Neuron (in vitro differentiated cells): ENCODE data around the gene MYO5C.

Source experiments
- H2AFZ ChIP-seq: one replicate; pipeline ENCODE4 v1.6.1; 2013; ENCODE audit warnings: low read depth, mild to moderate bottlenecking, inconsistent platforms, low read length, moderate library complexity
- H3K27me3 ChIP-seq: one replicate; pipeline ENCODE4 v1.6.1; 2013; ENCODE audit warnings: low read length; ENCODE audit not compliant: insufficient read depth
- H3K36me3 ChIP-seq: one replicate; pipeline ENCODE4 v1.6.1; 2013; ENCODE audit warnings: low read length; ENCODE audit not compliant: insufficient read depth
- H3K4me1 ChIP-seq: one replicate; pipeline ENCODE4 v1.6.1; 2013; ENCODE audit warnings: low read length; ENCODE audit not compliant: insufficient read depth
- H3K4me3 ChIP-seq: 2 replicates; pipeline ENCODE4 v1.5.1; 2013; ENCODE audit warnings: mild to moderate bottlenecking, low read length, moderate library complexity
- H3K9me3 ChIP-seq: one replicate; pipeline ENCODE4 v1.6.1; 2013; ENCODE audit warnings: low read length

The MYO5C gene

DNA sequence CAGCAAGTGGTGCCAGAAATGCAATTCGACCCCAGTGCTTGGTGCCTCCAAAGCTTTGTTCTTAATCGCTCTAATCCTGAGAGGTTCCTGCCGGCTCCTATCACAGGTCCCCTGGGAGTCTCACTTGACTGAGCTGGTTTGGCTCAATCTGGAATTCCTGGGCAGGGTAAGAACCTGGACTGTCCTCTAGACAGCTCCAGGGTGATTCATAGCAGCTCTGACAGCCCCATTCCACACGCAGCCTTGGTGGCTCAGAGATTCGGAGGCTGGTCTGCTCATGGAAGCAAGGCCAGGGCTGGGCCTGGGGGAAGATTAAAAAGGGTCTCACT lies 37.9 kb downstream of the MYO5C start:
- Histone ChIP-seq H3K4me3 (no peak overlapping the region), H3K36me3 (no peaks in the 10 kb centered on the region), H2AFZ (no peak overlapping the region), H3K27me3 (no peaks in the 10 kb centered on the region), H3K9me3 (no peaks in the 10 kb centered on the region), H3K4me1 (peaks cover 33% of the 10 kb centered on the region)

DNA sequence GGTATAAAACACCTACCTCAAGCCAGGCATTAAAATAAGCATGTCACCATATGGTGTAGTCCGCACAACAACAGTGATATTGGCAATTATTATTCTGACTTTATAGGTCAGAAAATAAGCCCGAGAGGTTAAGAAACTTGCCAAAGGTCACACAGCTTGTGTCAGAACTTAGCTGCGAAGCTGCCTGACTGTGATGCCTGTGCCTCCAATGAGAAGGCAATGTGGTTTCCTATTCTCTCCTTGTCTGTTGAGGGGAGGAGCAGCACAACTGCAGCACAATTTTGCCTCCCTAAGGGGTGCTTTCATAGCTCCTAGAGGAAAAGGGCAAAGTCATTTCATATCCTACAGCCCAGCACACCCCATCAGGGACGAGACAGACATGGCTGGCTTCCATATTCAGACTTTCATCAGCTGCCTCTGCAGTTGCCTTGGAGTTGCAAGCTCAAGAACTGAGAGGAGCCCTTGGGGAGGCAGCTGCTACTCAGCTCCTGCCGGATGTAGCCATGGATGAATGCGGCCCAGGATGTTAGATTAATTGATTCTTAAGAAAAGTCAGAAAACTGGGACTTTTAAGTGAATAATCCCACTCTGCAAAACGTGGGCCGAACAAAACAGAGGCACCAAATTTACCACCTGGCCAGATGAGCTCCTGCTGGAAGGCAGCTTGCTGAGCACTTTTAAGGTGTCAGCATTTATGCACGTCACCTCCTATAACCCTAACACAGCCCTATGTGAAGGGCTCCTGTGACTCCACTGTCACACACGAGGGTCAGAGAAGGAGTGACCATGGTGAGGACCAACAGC lies 38.5 kb downstream of the MYO5C start:
- Histone ChIP-seq H3K27me3 (no peaks in the 10 kb centered on the region), H3K36me3 (no peaks in the 10 kb centered on the region), H2AFZ (no peak overlapping the region), H3K9me3 (no peaks in the 10 kb centered on the region), H3K4me3 (no peak overlapping the region), H3K4me1 (peaks cover 27% of the 10 kb centered on the region)

DNA sequence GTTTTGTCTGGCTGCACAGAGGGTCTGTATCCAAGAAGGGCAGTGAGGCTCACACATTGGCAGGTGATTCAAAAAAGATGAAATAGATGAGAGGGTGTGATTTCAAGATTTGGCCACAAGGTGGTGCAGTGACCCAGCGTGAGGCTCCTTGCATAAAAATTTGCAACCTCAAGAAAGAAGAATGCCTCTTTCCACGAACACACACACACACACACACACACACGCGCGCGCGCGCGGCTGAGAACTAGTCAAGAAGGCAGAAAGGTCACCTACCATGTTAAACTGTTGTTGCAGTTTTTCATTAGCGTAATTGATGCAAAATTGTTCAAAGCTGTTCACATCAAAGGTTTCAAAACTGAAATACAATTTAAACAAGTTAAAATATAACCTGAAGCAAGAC lies 39.2 kb downstream of the MYO5C start:
- no peaks in the 10 kb centered on the region for H3K27me3 ChIP-seq
- H3K36me3 ChIP-seq: no peaks in the 10 kb centered on the region
- H2AFZ ChIP-seq: no peak overlapping the region
- no peak overlapping the region for H3K4me3 ChIP-seq
- no peaks in the 10 kb centered on the region for H3K9me3 ChIP-seq
- peaks cover 20% of the 10 kb centered on the region for H3K4me1 ChIP-seq

DNA sequence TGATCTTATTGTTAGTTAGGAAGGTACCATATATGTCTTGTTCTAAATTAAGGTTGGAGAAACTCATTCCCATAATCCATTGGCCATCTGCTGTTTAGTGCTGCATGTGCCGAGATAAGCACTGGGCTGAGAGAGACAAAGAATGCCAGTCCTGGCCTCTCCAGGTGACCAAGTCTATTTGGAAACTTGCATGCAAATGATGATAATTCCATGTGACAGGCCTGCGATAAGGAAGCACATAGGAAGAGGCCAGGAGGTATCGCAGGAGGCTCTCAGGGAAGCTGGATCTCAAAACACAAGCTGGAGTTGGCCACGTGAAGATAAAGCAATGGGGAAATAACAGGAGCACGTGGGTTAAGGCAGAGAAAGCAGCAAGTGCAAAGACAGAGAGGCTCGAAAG lies 39.7 kb downstream of the MYO5C start:
- peaks cover 15% of the 10 kb centered on the region for H3K4me1 ChIP-seq
- no peak overlapping the region for H2AFZ ChIP-seq
- no peaks in the 10 kb centered on the region for H3K36me3 ChIP-seq
- H3K9me3 ChIP-seq: no peaks in the 10 kb centered on the region
- H3K4me3 ChIP-seq: no peak overlapping the region
- no peaks in the 10 kb centered on the region for H3K27me3 ChIP-seq

DNA sequence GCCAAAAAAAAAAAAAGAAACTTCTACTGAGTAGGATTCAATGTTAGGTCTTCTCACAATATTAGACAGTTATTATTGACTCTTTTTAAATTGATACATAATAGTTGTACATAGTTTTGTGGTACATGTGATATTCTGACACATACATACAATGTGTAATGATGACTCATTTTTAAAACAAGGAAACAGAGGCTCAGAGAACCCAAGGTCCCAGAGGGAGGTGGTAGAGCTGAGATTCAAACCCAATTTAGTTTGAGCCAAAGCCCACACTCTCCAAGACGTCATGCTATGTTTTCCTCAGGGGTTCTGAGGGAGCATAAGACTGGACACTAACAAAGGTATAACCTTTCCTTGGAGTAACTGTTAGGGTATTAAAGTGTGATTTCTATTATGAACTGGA lies 40.6 kb downstream of the MYO5C start:
- Histone ChIP-seq H3K36me3 (no peaks in the 10 kb centered on the region), H2AFZ (no peak overlapping the region), H3K4me3 (no peak overlapping the region), H3K27me3 (no peaks in the 10 kb centered on the region), H3K9me3 (no peaks in the 10 kb centered on the region), H3K4me1 (peaks cover 12% of the 10 kb centered on the region)

DNA sequence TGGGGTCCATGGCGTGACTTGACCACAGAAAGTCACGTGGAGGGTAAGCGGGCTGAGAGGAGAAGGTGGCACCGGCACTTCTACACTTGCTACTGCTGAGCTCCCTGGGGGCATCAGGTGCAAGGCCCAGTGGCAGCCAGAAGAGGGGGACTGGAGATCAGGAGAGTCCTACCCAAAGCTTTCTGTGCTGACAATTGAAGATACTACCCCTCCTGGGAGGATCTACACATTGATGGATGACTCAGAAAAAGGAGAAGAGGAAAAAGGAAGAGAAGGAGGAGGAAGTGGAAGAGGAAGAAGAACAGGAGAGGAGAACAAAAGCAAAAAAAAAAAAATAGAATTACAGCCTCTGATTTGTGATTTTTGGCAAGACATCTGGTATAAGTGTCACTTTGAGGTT lies 41.2 kb downstream of the MYO5C start:
- Histone ChIP-seq H3K4me1 (peaks cover 12% of the 10 kb centered on the region), H3K27me3 (no peaks in the 10 kb centered on the region), H3K36me3 (no peaks in the 10 kb centered on the region), H2AFZ (no peak overlapping the region), H3K9me3 (no peaks in the 10 kb centered on the region), H3K4me3 (no peak overlapping the region)

DNA sequence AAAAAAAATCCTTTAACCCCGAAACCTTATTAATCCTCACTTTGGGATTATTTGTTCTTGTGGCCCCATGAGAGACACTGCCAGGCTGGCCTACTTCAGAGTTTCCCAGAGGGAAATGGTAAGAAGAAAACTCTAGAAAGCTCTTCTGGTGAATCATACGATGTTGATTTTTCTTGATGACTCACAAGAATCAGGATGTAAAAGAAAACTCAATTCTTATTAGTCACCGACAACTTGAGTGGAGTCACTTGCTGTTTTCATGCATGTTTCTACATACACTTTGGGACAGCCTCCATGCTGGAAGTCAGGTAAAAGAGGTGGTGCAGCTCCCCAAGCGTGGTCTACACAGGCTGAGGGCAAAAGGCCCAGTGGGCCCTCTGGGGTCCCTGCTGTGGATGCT lies 42.8 kb downstream of the MYO5C start:
- no peaks in the 10 kb centered on the region for H3K36me3 ChIP-seq
- peaks cover 12% of the 10 kb centered on the region for H3K4me1 ChIP-seq
- H2AFZ ChIP-seq: no peak overlapping the region
- no peak overlapping the region for H3K4me3 ChIP-seq
- H3K27me3 ChIP-seq: no peaks in the 10 kb centered on the region
- no peaks in the 10 kb centered on the region for H3K9me3 ChIP-seq

DNA sequence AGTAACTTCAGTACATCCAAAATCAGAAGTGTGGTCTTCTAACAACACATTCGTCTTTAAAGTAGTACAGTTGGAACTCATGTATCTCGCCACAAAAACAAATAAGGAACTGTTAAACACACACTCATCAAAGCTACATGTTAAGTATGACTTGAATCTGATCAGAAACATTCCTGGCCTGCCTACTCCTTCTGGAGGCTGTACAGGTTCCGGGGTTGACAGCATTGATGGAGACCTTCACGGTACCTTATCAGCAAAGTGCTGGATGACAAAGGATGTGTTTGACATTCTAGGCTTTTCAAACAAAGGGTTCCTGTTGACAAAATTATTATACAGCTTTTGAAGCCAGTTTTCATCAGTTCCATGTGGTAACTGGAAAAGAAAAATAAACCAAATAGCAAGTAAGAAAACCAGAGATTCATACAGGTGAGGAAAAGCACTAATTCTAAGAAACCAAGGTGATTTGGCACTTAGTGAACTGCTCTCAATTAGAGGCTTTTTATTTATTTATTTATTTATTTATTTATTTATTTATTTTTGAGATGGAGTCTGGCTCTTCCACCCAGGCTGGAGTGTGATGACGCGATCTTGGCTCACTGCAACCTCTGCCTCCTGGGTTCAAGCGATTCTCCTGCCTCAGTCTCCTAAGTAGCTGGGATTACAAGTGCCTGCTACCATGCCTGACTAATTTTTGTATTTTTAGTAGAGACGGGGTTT lies 44.3 kb downstream of the MYO5C start:
- H3K4me1 ChIP-seq: no peaks in the 10 kb centered on the region
- H3K9me3 ChIP-seq: no peaks in the 10 kb centered on the region
- no peaks in the 10 kb centered on the region for H3K27me3 ChIP-seq
- H3K36me3 ChIP-seq: no peaks in the 10 kb centered on the region
- no peak overlapping the region for H3K4me3 ChIP-seq
- no peak overlapping the region for H2AFZ ChIP-seq

DNA sequence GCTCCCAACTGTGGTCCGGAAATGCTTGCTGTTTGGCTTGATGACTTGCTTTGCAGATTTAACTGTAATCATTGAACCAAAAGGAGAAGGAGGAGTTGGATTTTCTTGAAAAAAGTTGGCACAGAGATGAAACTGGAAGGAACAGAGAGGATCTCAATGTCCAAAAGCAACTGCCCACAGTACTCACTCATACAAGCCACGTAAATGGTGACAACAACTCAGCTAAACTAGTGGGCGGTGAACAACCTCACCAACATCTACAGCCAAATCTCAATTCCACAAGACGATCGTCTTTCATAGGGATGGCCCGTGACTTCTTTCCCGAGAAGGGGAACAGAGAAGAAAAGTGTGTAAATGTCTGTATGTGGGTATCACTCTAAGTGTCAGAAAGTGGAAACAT lies 48.1 kb downstream of the MYO5C start:
- H3K27me3 ChIP-seq: no peaks in the 10 kb centered on the region
- no peak overlapping the region for H2AFZ ChIP-seq
- H3K4me1 ChIP-seq: no peaks in the 10 kb centered on the region
- H3K36me3 ChIP-seq: no peaks in the 10 kb centered on the region
- no peak overlapping the region for H3K4me3 ChIP-seq
- no peaks in the 10 kb centered on the region for H3K9me3 ChIP-seq

DNA sequence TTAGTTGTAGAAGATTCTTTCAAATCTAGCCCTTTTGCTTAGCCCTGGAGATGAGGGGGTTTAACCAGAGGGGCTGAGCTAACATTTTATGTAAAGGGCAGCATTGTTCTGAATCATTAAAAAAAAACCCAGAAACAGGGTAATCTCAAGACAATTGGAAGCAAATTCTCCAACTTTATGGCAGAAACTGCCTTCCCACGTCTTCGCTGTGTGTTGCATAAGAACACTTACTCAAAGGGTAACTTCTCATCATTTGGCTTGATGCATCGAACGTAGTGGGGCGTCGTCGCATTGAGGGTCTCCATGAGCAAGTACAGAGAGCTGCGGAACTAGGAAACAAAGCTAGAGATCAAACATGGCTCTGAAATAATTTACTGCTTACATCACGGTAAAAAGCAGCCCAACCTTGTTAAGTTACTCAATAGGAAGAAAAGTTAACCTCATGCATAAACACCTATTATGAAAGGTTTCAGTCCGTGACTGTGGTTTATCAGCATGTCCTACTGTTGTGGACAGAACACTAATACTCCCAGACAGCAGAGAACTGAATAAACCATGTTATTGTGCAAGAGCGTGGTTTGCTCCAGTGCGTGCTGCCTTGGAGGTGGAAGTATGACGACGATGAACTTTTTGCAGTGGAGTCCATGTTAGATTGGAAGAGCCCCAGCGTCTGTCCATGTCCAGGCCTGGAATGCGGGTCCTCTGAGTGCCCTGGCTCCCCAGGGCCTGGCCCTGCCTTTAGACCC lies 48.7 kb downstream of the MYO5C start:
- Histone ChIP-seq H3K9me3 (no peaks in the 10 kb centered on the region), H3K4me1 (no peaks in the 10 kb centered on the region), H3K4me3 (no peak overlapping the region)

DNA sequence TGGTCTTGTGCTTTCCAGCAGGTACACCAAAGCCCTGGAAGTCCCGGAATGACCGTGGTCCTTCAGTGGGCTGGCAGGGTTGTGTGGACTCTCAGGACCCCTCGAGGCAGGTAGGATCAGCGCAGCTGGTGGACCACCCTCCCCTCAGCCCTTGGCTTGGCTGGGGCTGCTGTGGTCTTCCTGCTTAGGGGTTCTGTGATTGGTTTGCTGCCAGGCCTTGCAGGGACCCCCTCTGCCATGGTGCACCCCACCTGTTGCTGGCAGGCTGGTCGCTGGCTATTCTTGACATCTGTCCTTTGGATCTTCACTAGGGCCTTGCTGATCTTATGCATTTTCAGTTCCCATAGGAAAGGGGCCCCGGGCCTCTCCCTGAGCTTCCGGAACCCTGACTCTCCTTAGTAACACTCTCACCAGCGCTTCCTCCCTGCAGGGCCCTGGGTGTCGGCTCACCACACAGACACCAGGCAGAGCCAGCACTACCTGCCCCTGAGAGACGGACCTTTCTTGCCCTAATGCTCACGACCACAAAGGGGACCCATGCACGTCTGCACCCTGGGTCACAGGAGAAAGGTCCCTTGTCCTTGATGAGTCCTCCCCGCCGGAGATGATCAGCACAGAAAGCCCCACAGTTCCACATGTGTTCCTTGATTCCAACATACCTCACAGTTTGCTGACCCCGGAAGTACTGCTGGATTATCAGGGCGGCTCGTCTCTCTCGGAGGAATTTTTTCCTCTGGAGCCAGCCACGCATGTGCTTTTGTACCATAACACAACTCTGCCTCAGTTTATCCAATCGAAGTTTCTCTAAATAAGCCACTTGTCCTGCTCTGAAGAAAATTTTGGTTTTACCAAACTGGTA lies 51.7 kb downstream of the MYO5C start:
- H3K4me3 ChIP-seq: no peak overlapping the region
- H3K4me1 ChIP-seq: no peaks in the 10 kb centered on the region
- no peaks in the 10 kb centered on the region for H3K36me3 ChIP-seq
- H2AFZ ChIP-seq: no peak overlapping the region
- H3K27me3 ChIP-seq: no peaks in the 10 kb centered on the region
- no peaks in the 10 kb centered on the region for H3K9me3 ChIP-seq

More for the DNA sequence above, 48.7 kb downstream of the MYO5C start:
- Histone ChIP-seq H2AFZ (no peak overlapping the region), H3K27me3 (no peaks in the 10 kb centered on the region), H3K36me3 (no peaks in the 10 kb centered on the region)

DNA sequence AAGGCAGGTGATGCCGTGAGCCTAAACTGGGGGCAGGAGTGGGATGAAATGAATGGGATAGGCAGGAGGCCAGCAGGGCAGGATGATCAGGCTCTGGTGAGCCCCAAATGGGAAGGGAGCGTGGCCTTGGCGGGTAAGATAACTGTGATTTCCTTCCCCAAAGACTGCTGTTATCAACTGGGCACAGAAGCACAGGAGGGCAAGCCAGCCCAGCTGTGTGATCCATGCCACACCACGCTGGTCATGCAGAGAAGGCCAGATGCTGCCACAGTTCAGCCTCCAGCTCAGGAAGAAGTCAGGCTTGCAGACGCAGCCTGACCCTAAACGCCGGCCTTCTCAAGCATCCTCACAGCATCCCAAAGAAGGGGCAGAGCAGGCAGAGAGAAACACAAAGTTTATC lies 52.3 kb downstream of the MYO5C start:
- Histone ChIP-seq H2AFZ (no peak overlapping the region), H3K4me3 (no peak overlapping the region), H3K9me3 (no peaks in the 10 kb centered on the region), H3K36me3 (no peaks in the 10 kb centered on the region), H3K4me1 (no peaks in the 10 kb centered on the region), H3K27me3 (no peaks in the 10 kb centered on the region)
